DOHH2 (cell line): ENCODE results near the gene CEP95.

Experiments used
- CTCF ChIP-seq: fragments of 200-600 bp; sonication (generic); IDR thresholded peaks from one replicate; pipeline ENCODE4 v1.5.1; 2014; ENCODE audit warnings: antibody characterized with exemption, mild to moderate bottlenecking, low read depth, low read length; ENCODE audit not compliant: poor library complexity, severe bottlenecking
- EZH2phosphoT487 ChIP-seq: fragments of 200-600 bp; sonication (generic); IDR thresholded peaks from 2 replicates; pipeline ENCODE4 v1.6.1; 2017; ENCODE audit warnings: borderline replicate concordance, mild to moderate bottlenecking, antibody characterized with exemption, low read length, moderate library complexity, mixed read lengths

GRCh38 chr17:64504769-64505339 lies 1.9 kb upstream of the CEP95 start:
- TF ChIP-seq CTCF (no peak), EZH2phosphoT487 (no peak)
